WTC11 (cell line): Measurements from ENCODE around the gene ZFAND3. TPM values are rescaled to one million over a fixed set of nuclear protein-coding genes. Genes with fewer than 3 reads are reported as not detected.

Experiments
- ATAC-seq: fragments of 200-7000 bp; cut with Tn5 transposase; 2 replicates; pipeline ENCODE4 v1.10.0; 2021; ENCODE audit warnings: mild to moderate bottlenecking, moderate library complexity
- CTCF ChIA-PET: fragments of 300-600 bp; sonication (Branson Sonifier 250); formaldehyde crosslinking; loops from one replicate; lab custom pipeline; 2021; ENCODE audit warnings: antibody characterized with exemption; lab: Charles Lee
- POLR2A ChIA-PET: fragments of 350-600 bp; sonication (Branson Sonifier 250); formaldehyde crosslinking; loops from one replicate; lab custom pipeline; 2021; ENCODE audit warnings: antibody characterized with exemption; lab: Charles Lee
- DNase-seq: peaks from one replicate; pipeline ENCODE4 v3.0.0; 2021; ENCODE audit warnings: low spot score
- H3K27ac Mint-ChIP-seq: 2 replicates; pipeline ENCODE4 v1.8.0; 2021; ENCODE audit warnings: mixed read lengths
- H3K27me3 Mint-ChIP-seq: 2 replicates; pipeline ENCODE4 v1.8.0; 2021; ENCODE audit warnings: low read depth, mild to moderate bottlenecking, moderate library complexity, mixed read lengths
- H3K36me3 Mint-ChIP-seq: 2 replicates; pipeline ENCODE4 v1.8.0; 2021; ENCODE audit warnings: mixed read lengths
- H3K4me1 Mint-ChIP-seq: 2 replicates; pipeline ENCODE4 v1.8.0; 2022; ENCODE audit warnings: mixed read lengths
- H3K4me3 Mint-ChIP-seq: 2 replicates; pipeline ENCODE4 v1.8.0; 2021; ENCODE audit warnings: mild to moderate bottlenecking, moderate library complexity, mixed read lengths
- H3K9me3 Mint-ChIP-seq: 2 replicates; pipeline ENCODE4 v1.8.0; 2021; ENCODE audit warnings: mixed read lengths
- ATF1 ChIP-seq: sonication (generic); formaldehyde crosslinking; IDR thresholded peaks from 2 replicates; pipeline ENCODE4 v1.8.1; 2023; ENCODE audit warnings: mild to moderate bottlenecking, moderate library complexity, missing genetic modification reagents
- CDX4 ChIP-seq: fragments of 250-450 bp; sonication (Bioruptor Pico); IDR thresholded peaks from 2 replicates; pipeline ENCODE4 v1.9.0; 2021; ENCODE audit warnings: moderate library complexity, mild to moderate bottlenecking, inconsistent platforms, borderline replicate concordance
- CREM ChIP-seq: sonication (generic); formaldehyde crosslinking; IDR thresholded peaks from 2 replicates; pipeline ENCODE4 v1.8.1; 2022; ENCODE audit warnings: mild to moderate bottlenecking, missing genetic modification reagents, moderate library complexity
- GRHL2 ChIP-seq: fragments of 250-450 bp; sonication (Bioruptor Pico); IDR thresholded peaks from 2 replicates; pipeline ENCODE4 v1.8.0; 2022; ENCODE audit warnings: mild to moderate bottlenecking, moderate library complexity; ENCODE audit not compliant: insufficient replicate concordance, severe bottlenecking
- HMGXB4 ChIP-seq: sonication (generic); formaldehyde crosslinking; IDR thresholded peaks from 2 replicates; pipeline ENCODE4 v1.8.1; 2023; ENCODE audit warnings: mild to moderate bottlenecking, moderate library complexity, missing genetic modification reagents
- JUN ChIP-seq: sonication (generic); formaldehyde crosslinking; IDR thresholded peaks from 2 replicates; pipeline ENCODE4 v1.8.0; 2023; ENCODE audit warnings: mild to moderate bottlenecking, missing genetic modification reagents
- KAT7 ChIP-seq: sonication (generic); formaldehyde crosslinking; IDR thresholded peaks from 2 replicates; pipeline ENCODE4 v1.8.1; 2023; ENCODE audit warnings: missing genetic modification reagents, mild to moderate bottlenecking, borderline replicate concordance
- NFYB ChIP-seq: sonication (generic); formaldehyde crosslinking; conservative IDR thresholded peaks from 2 replicates; pipeline ENCODE4 v1.8.0; 2022; ENCODE audit warnings: low read depth, missing genetic modification reagents
- PRDM15 ChIP-seq: sonication (generic); formaldehyde crosslinking; IDR thresholded peaks from 2 replicates; pipeline ENCODE4 v1.8.0; 2022; ENCODE audit warnings: missing genetic modification reagents
- PREB ChIP-seq: sonication (generic); formaldehyde crosslinking; IDR thresholded peaks from 2 replicates; pipeline ENCODE4 v1.8.1; 2022; ENCODE audit warnings: mild to moderate bottlenecking, missing genetic modification reagents, moderate library complexity, borderline replicate concordance
- RELA ChIP-seq: sonication (generic); formaldehyde crosslinking; IDR thresholded peaks from 2 replicates; pipeline ENCODE4 v1.8.1; 2022; ENCODE audit warnings: missing genetic modification reagents, mild to moderate bottlenecking, borderline replicate concordance
- RORB ChIP-seq: fragments of 250-450 bp; sonication (Bioruptor Pico); IDR thresholded peaks from 2 replicates; pipeline ENCODE4 v1.9.0; 2021; ENCODE audit warnings: mild to moderate bottlenecking
- SMAD3 ChIP-seq: sonication (generic); formaldehyde crosslinking; IDR thresholded peaks from 2 replicates; pipeline ENCODE4 v1.8.0; 2022; ENCODE audit warnings: missing genetic modification reagents, mild to moderate bottlenecking, borderline replicate concordance
- SMAD4 ChIP-seq: sonication (generic); formaldehyde crosslinking; IDR thresholded peaks from 2 replicates; pipeline ENCODE4 v1.8.0; 2022; ENCODE audit warnings: mild to moderate bottlenecking, missing genetic modification reagents
- ZNF219 ChIP-seq: sonication (generic); formaldehyde crosslinking; IDR thresholded peaks from 2 replicates; pipeline ENCODE4 v1.8.0; 2023; ENCODE audit warnings: missing genetic modification reagents, mild to moderate bottlenecking, borderline replicate concordance
- ZNF263 ChIP-seq: sonication (generic); formaldehyde crosslinking; IDR thresholded peaks from 2 replicates; pipeline ENCODE4 v1.8.1; 2022; ENCODE audit warnings: low read depth, mild to moderate bottlenecking, moderate library complexity, missing genetic modification reagents
- ZNF423 ChIP-seq: fragments of 250-450 bp; sonication (Bioruptor Pico); IDR thresholded peaks from 2 replicates; pipeline ENCODE4 v2.1.2; 2022; ENCODE audit warnings: mild to moderate bottlenecking, moderate library complexity
- ZNF425 ChIP-seq: fragments of 250-450 bp; sonication (Bioruptor Pico); conservative IDR thresholded peaks from 2 replicates; pipeline ENCODE4 v1.9.0; 2021; ENCODE audit warnings: mild to moderate bottlenecking
- ZNF671 ChIP-seq: fragments of 250-450 bp; sonication (Bioruptor Pico); IDR thresholded peaks from 2 replicates; pipeline ENCODE4 v1.8.0; 2021; ENCODE audit warnings: mild to moderate bottlenecking
- total RNA-seq: library from RNA; stranded (reverse); gene quantifications from 3 replicates; pipeline ENCODE4 v1.2.3, GENCODE V29; 2021
- TF ChIP-seq, protein P1 (sequence below): fragments of 250-450 bp; sonication (Bioruptor Pico); IDR thresholded peaks from 2 replicates; pipeline ENCODE4 v1.9.0; 2021; ENCODE audit warnings: mild to moderate bottlenecking
- TF ChIP-seq, protein P2 (sequence below): sonication (generic); formaldehyde crosslinking; IDR thresholded peaks from 2 replicates; pipeline ENCODE4 v1.8.0; 2023; ENCODE audit warnings: missing genetic modification reagents
- TF ChIP-seq, protein P3 (sequence below): sonication (generic); formaldehyde crosslinking; IDR thresholded peaks from 2 replicates; pipeline ENCODE4 v1.8.0; 2022; ENCODE audit warnings: mild to moderate bottlenecking, missing genetic modification reagents

The ZFAND3 gene
- total RNA-seq, 1 experiment from 2014 or later = 50.3 TPM

DNA sequence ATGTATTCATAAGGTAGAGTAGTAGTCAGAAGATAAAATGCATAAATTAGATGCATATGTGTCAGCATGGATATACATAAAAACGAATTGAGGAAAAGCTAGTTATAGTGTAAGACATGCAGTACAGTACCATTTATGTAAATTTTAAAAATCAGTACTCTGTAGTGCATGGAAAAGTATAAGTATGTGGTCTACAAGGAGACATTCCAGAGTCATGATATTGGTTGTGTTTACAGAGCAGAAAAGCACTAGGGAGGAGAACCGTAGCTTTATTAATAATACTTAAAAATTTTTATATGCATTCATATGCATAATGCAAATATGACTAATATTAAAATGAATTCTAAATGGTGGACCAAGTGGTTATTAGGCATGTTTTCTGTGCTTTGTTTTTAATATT lies 220.0 kb downstream of the ZFAND3 start:
- DNase-seq = no peak
- peaks cover 21% of the 10 kb centered on the region for H3K4me1 Mint-ChIP-seq
- POLR2A ChIA-PET = no interaction called here
- H3K27me3 Mint-ChIP-seq = no peaks in the 10 kb centered on the region
- peaks cover 5% of the 10 kb centered on the region; the same call in 1 of the 2 replicates for H3K9me3 Mint-ChIP-seq
- ATAC-seq = no peak
- no peaks in the 10 kb centered on the region for H3K36me3 Mint-ChIP-seq
- no peak overlapping the region for H3K27ac Mint-ChIP-seq
- no peak overlapping the region for H3K4me3 Mint-ChIP-seq
- CTCF ChIA-PET = no interaction called here
- TF ChIP-seq ATF1 (no peak), HMGXB4 (CRISPR knock-in tag) (no peak), JUN (no peak), ZNF219 (CRISPR knock-in tag) (no peak), PRDM15 (CRISPR knock-in tag) (no peak), CDX4 (CRISPR knock-in tag) (no peak), ZNF425 (CRISPR knock-in tag) (no peak), SMAD3 (CRISPR knock-in tag) (no peak), NFYB (no peak)
- TF ChIP-seq, protein P1, sequence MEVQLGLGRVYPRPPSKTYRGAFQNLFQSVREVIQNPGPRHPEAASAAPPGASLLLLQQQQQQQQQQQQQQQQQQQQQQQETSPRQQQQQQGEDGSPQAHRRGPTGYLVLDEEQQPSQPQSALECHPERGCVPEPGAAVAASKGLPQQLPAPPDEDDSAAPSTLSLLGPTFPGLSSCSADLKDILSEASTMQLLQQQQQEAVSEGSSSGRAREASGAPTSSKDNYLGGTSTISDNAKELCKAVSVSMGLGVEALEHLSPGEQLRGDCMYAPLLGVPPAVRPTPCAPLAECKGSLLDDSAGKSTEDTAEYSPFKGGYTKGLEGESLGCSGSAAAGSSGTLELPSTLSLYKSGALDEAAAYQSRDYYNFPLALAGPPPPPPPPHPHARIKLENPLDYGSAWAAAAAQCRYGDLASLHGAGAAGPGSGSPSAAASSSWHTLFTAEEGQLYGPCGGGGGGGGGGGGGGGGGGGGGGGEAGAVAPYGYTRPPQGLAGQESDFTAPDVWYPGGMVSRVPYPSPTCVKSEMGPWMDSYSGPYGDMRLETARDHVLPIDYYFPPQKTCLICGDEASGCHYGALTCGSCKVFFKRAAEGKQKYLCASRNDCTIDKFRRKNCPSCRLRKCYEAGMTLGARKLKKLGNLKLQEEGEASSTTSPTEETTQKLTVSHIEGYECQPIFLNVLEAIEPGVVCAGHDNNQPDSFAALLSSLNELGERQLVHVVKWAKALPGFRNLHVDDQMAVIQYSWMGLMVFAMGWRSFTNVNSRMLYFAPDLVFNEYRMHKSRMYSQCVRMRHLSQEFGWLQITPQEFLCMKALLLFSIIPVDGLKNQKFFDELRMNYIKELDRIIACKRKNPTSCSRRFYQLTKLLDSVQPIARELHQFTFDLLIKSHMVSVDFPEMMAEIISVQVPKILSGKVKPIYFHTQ (CRISPR knock-in tag) = no peak
- TF ChIP-seq, protein P2, sequence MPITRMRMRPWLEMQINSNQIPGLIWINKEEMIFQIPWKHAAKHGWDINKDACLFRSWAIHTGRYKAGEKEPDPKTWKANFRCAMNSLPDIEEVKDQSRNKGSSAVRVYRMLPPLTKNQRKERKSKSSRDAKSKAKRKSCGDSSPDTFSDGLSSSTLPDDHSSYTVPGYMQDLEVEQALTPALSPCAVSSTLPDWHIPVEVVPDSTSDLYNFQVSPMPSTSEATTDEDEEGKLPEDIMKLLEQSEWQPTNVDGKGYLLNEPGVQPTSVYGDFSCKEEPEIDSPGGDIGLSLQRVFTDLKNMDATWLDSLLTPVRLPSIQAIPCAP (CRISPR knock-in tag) = no peak

- Mint-ChIP-seq H3K27ac (no peak overlapping the region), H3K36me3 (no peaks in the 10 kb centered on the region), H3K9me3 (peaks cover 5% of the 10 kb centered on the region; the same call in 1 of the 2 replicates), H3K27me3 (no peaks in the 10 kb centered on the region), H3K4me1 (peaks cover 18% of the 10 kb centered on the region), H3K4me3 (no peak overlapping the region)
- CTCF ChIA-PET = no interaction called here
- ATAC-seq = no peak
- POLR2A ChIA-PET = no interaction called here
- DNase-seq = no peak
- no peak for TF ChIP-seq KAT7
- TF ChIP-seq, protein P3, sequence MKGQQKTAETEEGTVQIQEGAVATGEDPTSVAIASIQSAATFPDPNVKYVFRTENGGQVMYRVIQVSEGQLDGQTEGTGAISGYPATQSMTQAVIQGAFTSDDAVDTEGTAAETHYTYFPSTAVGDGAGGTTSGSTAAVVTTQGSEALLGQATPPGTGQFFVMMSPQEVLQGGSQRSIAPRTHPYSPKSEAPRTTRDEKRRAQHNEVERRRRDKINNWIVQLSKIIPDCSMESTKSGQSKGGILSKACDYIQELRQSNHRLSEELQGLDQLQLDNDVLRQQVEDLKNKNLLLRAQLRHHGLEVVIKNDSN (CRISPR knock-in tag) = no peak
- TF ChIP-seq ZNF423 (CRISPR knock-in tag) = no peak
- no peak for TF ChIP-seq ZNF671
- TF ChIP-seq RELA = no peak
- no peak for TF ChIP-seq JUN
- no peak for TF ChIP-seq ZNF263 (CRISPR knock-in tag)
- TF ChIP-seq SMAD4 (CRISPR knock-in tag) = no peak
- no peak for TF ChIP-seq GRHL2 (CRISPR knock-in tag)
- TF ChIP-seq PREB = no peak
- no peak for TF ChIP-seq CREM (CRISPR knock-in tag)
- no peak for TF ChIP-seq RORB (CRISPR knock-in tag)
Observed at GRCh38 chr6:38040254-38040653, 220.7 kb downstream of the ZFAND3 start.
